ENCODE results near the gene HADHB. TPM values are rescaled to one million over a fixed set of nuclear protein-coding genes. Genes with fewer than 3 reads are reported as not detected.

Gene HADHB
- total and polyA plus RNA-seq, 4 donors = 83.1 to 95.7 (median 86.3) TPM

- no peak for ATAC-seq (ENCODE audit: low FRiP score)
- intact Hi-C loops (cut with DNase I) = no loop called here
- no peaks in the 10 kb centered on the region for H3K36me3 ChIP-seq (ENCODE audit: control insufficient read depth in 1 of 2, insufficient read depth in 2 of 2, low read length in 1 of 2)
- DNase-seq = no peak
- H3K4me1 ChIP-seq (ENCODE audit: control insufficient read depth in 1 of 2, insufficient read depth in 2 of 2, low read length in 2 of 2) = no peaks in the 10 kb centered on the region
- no peak overlapping the region for H3K27ac ChIP-seq (ENCODE audit: low read depth in 1 of 2, low read length in 2 of 2)
- H3K9me3 ChIP-seq (ENCODE audit: control insufficient read depth, low read length) = no peaks in the 10 kb centered on the region
- H3K27me3 ChIP-seq (ENCODE audit: control insufficient read depth in 1 of 2, insufficient read depth in 2 of 2, low read length in 1 of 2) = no peaks in the 10 kb centered on the region
- WGBS, 2 donors = 89 to 91% methylated on average over 6 of the region's 6 CpGs
- H3K4me3 ChIP-seq (ENCODE audit: low read length in 2 of 2) = no peak overlapping the region
Observed at GRCh38 chr2:26305540-26305939, 60.8 kb downstream of the HADHB start.

- Histone ChIP-seq H3K27ac (ENCODE audit: low read depth in 1 of 2, low read length in 2 of 2) (no peak overlapping the region), H3K27me3 (ENCODE audit: control insufficient read depth in 1 of 2, insufficient read depth in 2 of 2, low read length in 1 of 2) (no peaks in the 10 kb centered on the region), H3K36me3 (ENCODE audit: control insufficient read depth in 1 of 2, insufficient read depth in 2 of 2, low read length in 1 of 2) (no peaks in the 10 kb centered on the region), H3K4me3 (ENCODE audit: low read length in 2 of 2) (no peak overlapping the region), H3K9me3 (ENCODE audit: control insufficient read depth, low read length) (no peaks in the 10 kb centered on the region), H3K4me1 (ENCODE audit: control insufficient read depth in 1 of 2, insufficient read depth in 2 of 2, low read length in 2 of 2) (no peaks in the 10 kb centered on the region)
- no peak for DNase-seq
- intact Hi-C loops (cut with DNase I) = no loop called here
- WGBS, 2 donors = 86 to 88% methylated on average over 10 of the region's 10 CpGs
- ATAC-seq (ENCODE audit: low FRiP score) = no peak
Observed at GRCh38 chr2:26309921-26310320, 65.2 kb downstream of the HADHB start.

GRCh38 chr2:26312471-26312870, 67.7 kb downstream of the HADHB start:
- intact Hi-C loops (cut with DNase I) = no loop called here
- no peak overlapping the region for H3K4me3 ChIP-seq (ENCODE audit: low read length in 2 of 2)
- no peaks in the 10 kb centered on the region for H3K9me3 ChIP-seq (ENCODE audit: control insufficient read depth, low read length)
- WGBS, 2 donors = 81 to 88% methylated on average over 9 of the region's 9 CpGs
- no peak for DNase-seq
- H3K27ac ChIP-seq (ENCODE audit: low read depth in 1 of 2, low read length in 2 of 2) = no peak overlapping the region
- no peaks in the 10 kb centered on the region for H3K36me3 ChIP-seq (ENCODE audit: control insufficient read depth in 1 of 2, insufficient read depth in 2 of 2, low read length in 1 of 2)
- H3K27me3 ChIP-seq (ENCODE audit: control insufficient read depth in 1 of 2, insufficient read depth in 2 of 2, low read length in 1 of 2) = no peaks in the 10 kb centered on the region
- no peak for ATAC-seq (ENCODE audit: low FRiP score)
- H3K4me1 ChIP-seq (ENCODE audit: control insufficient read depth in 1 of 2, insufficient read depth in 2 of 2, low read length in 2 of 2) = no peaks in the 10 kb centered on the region

GRCh38 chr2:26313446-26313845, 68.7 kb downstream of the HADHB start:
- no peak for DNase-seq
- 84 to 86% methylated on average over 12 of the region's 12 CpGs for WGBS, 2 donors
- ATAC-seq (ENCODE audit: low FRiP score) = no peak
- no peaks in the 10 kb centered on the region for H3K9me3 ChIP-seq (ENCODE audit: control insufficient read depth, low read length)
- H3K27ac ChIP-seq (ENCODE audit: low read depth in 1 of 2, low read length in 2 of 2) = no peak overlapping the region
- H3K4me1 ChIP-seq (ENCODE audit: control insufficient read depth in 1 of 2, insufficient read depth in 2 of 2, low read length in 2 of 2) = no peaks in the 10 kb centered on the region
- H3K4me3 ChIP-seq (ENCODE audit: low read length in 2 of 2) = no peak overlapping the region
- H3K27me3 ChIP-seq (ENCODE audit: control insufficient read depth in 1 of 2, insufficient read depth in 2 of 2, low read length in 1 of 2) = no peaks in the 10 kb centered on the region
- intact Hi-C loops (cut with DNase I) = no loop called here
- H3K36me3 ChIP-seq (ENCODE audit: control insufficient read depth in 1 of 2, insufficient read depth in 2 of 2, low read length in 1 of 2) = no peaks in the 10 kb centered on the region

- intact Hi-C loops (cut with DNase I) = no loop called here
- ATAC-seq (ENCODE audit: low FRiP score) = no peak
- WGBS, 2 donors = 69 to 74% methylated on average over 8 of the region's 8 CpGs
- Histone ChIP-seq H3K27ac (ENCODE audit: low read depth in 1 of 2, low read length in 2 of 2) (no peak overlapping the region), H3K36me3 (ENCODE audit: control insufficient read depth in 1 of 2, insufficient read depth in 2 of 2, low read length in 1 of 2) (no peaks in the 10 kb centered on the region), H3K4me3 (ENCODE audit: low read length in 2 of 2) (no peak overlapping the region), H3K9me3 (ENCODE audit: control insufficient read depth, low read length) (no peaks in the 10 kb centered on the region), H3K27me3 (ENCODE audit: control insufficient read depth in 1 of 2, insufficient read depth in 2 of 2, low read length in 1 of 2) (no peaks in the 10 kb centered on the region), H3K4me1 (ENCODE audit: control insufficient read depth in 1 of 2, insufficient read depth in 2 of 2, low read length in 2 of 2) (no peaks in the 10 kb centered on the region)
- DNase-seq = no peak
Observed at GRCh38 chr2:26314243-26314642, 69.5 kb downstream of the HADHB start.

GRCh38 chr2:26316041-26316440, 71.3 kb downstream of the HADHB start:
- Histone ChIP-seq H3K4me1 (ENCODE audit: control insufficient read depth in 1 of 2, insufficient read depth in 2 of 2, low read length in 2 of 2) (no peaks in the 10 kb centered on the region), H3K9me3 (ENCODE audit: control insufficient read depth, low read length) (no peaks in the 10 kb centered on the region), H3K27me3 (ENCODE audit: control insufficient read depth in 1 of 2, insufficient read depth in 2 of 2, low read length in 1 of 2) (no peaks in the 10 kb centered on the region), H3K27ac (ENCODE audit: low read depth in 1 of 2, low read length in 2 of 2) (no peak overlapping the region), H3K36me3 (ENCODE audit: control insufficient read depth in 1 of 2, insufficient read depth in 2 of 2, low read length in 1 of 2) (no peaks in the 10 kb centered on the region), H3K4me3 (ENCODE audit: low read length in 2 of 2) (no peak overlapping the region)
- 44 to 49% methylated on average over 2 of the region's 2 CpGs for WGBS, 2 donors
- intact Hi-C loops (cut with DNase I) = no loop called here
- ATAC-seq (ENCODE audit: low FRiP score) (no peak), DNase-seq (no peak)

GRCh38 chr2:26316845-26317244, 72.1 kb downstream of the HADHB start:
- intact Hi-C loops (cut with DNase I) = no loop called here
- no peaks in the 10 kb centered on the region for H3K9me3 ChIP-seq (ENCODE audit: control insufficient read depth, low read length)
- 90 to 99% methylated on average over 6 of the region's 6 CpGs for WGBS, 2 donors
- no peak overlapping the region for H3K27ac ChIP-seq (ENCODE audit: low read depth in 1 of 2, low read length in 2 of 2)
- DNase-seq = no peak
- no peak for ATAC-seq (ENCODE audit: low FRiP score)
- no peaks in the 10 kb centered on the region for H3K27me3 ChIP-seq (ENCODE audit: control insufficient read depth in 1 of 2, insufficient read depth in 2 of 2, low read length in 1 of 2)
- H3K4me3 ChIP-seq (ENCODE audit: low read length in 2 of 2) = no peak overlapping the region
- no peaks in the 10 kb centered on the region for H3K4me1 ChIP-seq (ENCODE audit: control insufficient read depth in 1 of 2, insufficient read depth in 2 of 2, low read length in 2 of 2)
- H3K36me3 ChIP-seq (ENCODE audit: control insufficient read depth in 1 of 2, insufficient read depth in 2 of 2, low read length in 1 of 2) = no peaks in the 10 kb centered on the region

GRCh38 chr2:26317377-26318105, 72.8 kb downstream of the HADHB start:
- Histone ChIP-seq H3K27me3 (ENCODE audit: control insufficient read depth in 1 of 2, insufficient read depth in 2 of 2, low read length in 1 of 2) (no peaks in the 10 kb centered on the region), H3K9me3 (ENCODE audit: control insufficient read depth, low read length) (no peaks in the 10 kb centered on the region), H3K36me3 (ENCODE audit: control insufficient read depth in 1 of 2, insufficient read depth in 2 of 2, low read length in 1 of 2) (no peaks in the 10 kb centered on the region), H3K4me1 (ENCODE audit: control insufficient read depth in 1 of 2, insufficient read depth in 2 of 2, low read length in 2 of 2) (no peaks in the 10 kb centered on the region), H3K27ac (ENCODE audit: low read depth in 1 of 2, low read length in 2 of 2) (no peak overlapping the region), H3K4me3 (ENCODE audit: low read length in 2 of 2) (no peak overlapping the region)
- 88 to 91% methylated on average over 8 of the region's 8 CpGs for WGBS, 2 donors
- intact Hi-C loops (cut with DNase I) = no loop called here
- no peak for ATAC-seq (ENCODE audit: low FRiP score)
- DNase-seq = no peak

GRCh38 chr2:26318950-26319349, 74.2 kb downstream of the HADHB start:
- 47 to 60% methylated on average over 6 of the region's 6 CpGs for WGBS, 2 donors
- no peaks in the 10 kb centered on the region for H3K27me3 ChIP-seq (ENCODE audit: control insufficient read depth in 1 of 2, insufficient read depth in 2 of 2, low read length in 1 of 2)
- intact Hi-C loops (cut with DNase I) = no loop called here

More at GRCh38 chr2:26318950-26319349, 74.2 kb downstream of the HADHB start:
- Histone ChIP-seq H3K4me1 (ENCODE audit: control insufficient read depth in 1 of 2, insufficient read depth in 2 of 2, low read length in 2 of 2) (no peaks in the 10 kb centered on the region), H3K27ac (ENCODE audit: low read depth in 1 of 2, low read length in 2 of 2) (no peak overlapping the region), H3K4me3 (ENCODE audit: low read length in 2 of 2) (no peak overlapping the region), H3K9me3 (ENCODE audit: control insufficient read depth, low read length) (no peaks in the 10 kb centered on the region), H3K36me3 (ENCODE audit: control insufficient read depth in 1 of 2, insufficient read depth in 2 of 2, low read length in 1 of 2) (no peaks in the 10 kb centered on the region)
- DNase-seq = no peak
- ATAC-seq (ENCODE audit: low FRiP score) = no peak
